Measurements from ENCODE around the gene CFAP46. TPM values are rescaled to one million over a fixed set of nuclear protein-coding genes. Genes with fewer than 3 reads are reported as not detected.

CFAP46 gene
- total and polyA plus RNA-seq, 4 donors: 0.33 to 0.59 (median 0.42) TPM

DNA sequence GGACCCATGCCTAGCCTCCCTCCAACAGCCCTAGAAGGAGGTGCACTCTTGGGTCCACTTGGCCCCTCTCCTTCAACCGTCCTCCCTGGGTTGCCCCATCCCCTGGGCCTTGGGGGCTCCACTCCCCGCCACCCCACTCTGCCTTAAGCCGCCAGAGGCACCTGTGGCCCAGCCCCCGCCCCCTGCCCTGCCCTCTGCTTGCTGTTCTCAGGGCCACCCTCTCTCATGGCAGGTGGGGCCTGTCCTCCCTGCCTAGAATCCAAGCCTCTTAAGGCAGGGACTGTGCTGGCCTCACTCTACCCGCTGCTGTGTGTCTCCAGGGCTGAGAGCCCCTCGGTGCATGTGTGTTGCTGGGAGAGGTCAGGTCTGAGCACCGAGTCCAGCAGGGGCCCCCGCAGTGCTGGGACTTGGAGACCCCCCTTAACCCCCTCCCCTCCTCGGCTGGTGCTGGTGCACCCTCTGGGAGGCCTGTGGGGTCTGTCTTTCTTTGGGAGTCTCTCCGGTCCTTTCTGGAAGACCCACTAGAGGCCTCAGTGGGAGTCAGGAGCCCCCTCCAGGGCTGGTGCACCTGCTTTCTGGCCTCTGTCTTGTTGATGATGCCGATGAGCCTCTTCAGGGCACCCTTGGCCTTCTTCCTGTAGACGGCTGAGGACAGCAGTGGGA lies 43.8 kb downstream of the CFAP46 start:
- Histone ChIP-seq H3K36me3 (ENCODE audit: control insufficient read depth in 4 of 4, insufficient read depth in 3 of 4, low read depth in 1 of 4, low read length in 3 of 4) (no peaks in the 10 kb centered on the region), H3K27ac (ENCODE audit: low read depth in 1 of 2, low read length in 2 of 2) (no peak overlapping the region), H3K9me3 (ENCODE audit: control insufficient read depth in 4 of 4, low read length in 3 of 4) (no peaks in the 10 kb centered on the region), H3K4me3 (ENCODE audit: low read depth in 1 of 3, low read length in 3 of 3) (no peak overlapping the region), H3K4me1 (ENCODE audit: control insufficient read depth in 4 of 4, insufficient read depth in 4 of 4, low read length in 3 of 4) (no peaks in the 10 kb centered on the region), H3K9ac (ENCODE audit: low read depth in 1 of 2, low read length in 2 of 2) (no peak overlapping the region), H3K27me3 (ENCODE audit: control insufficient read depth in 4 of 4, insufficient read depth in 4 of 4, low read length in 3 of 4) (no peaks in the 10 kb centered on the region)
- DNase-seq (ENCODE audit: low spot score): no peak
- 89% methylated on average over 12 of the region's 12 CpGs for WGBS
- TF ChIP-seq HNF4A (conservative IDR thresholded peaks at IDR 0.05): no peak
- TF ChIP-seq FOXA2 (IDR thresholded peaks at IDR 0.05): no peak
- no peak for TF ChIP-seq TAF1 (conservative IDR thresholded peaks at IDR 0.05)
- TF ChIP-seq, protein P1, sequence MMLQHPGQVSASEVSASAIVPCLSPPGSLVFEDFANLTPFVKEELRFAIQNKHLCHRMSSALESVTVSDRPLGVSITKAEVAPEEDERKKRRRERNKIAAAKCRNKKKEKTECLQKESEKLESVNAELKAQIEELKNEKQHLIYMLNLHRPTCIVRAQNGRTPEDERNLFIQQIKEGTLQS (IDR thresholded peaks at IDR 0.05): no peak
- no peak for TF ChIP-seq JUND (IDR thresholded peaks at IDR 0.05)
- TF ChIP-seq, protein P2, sequence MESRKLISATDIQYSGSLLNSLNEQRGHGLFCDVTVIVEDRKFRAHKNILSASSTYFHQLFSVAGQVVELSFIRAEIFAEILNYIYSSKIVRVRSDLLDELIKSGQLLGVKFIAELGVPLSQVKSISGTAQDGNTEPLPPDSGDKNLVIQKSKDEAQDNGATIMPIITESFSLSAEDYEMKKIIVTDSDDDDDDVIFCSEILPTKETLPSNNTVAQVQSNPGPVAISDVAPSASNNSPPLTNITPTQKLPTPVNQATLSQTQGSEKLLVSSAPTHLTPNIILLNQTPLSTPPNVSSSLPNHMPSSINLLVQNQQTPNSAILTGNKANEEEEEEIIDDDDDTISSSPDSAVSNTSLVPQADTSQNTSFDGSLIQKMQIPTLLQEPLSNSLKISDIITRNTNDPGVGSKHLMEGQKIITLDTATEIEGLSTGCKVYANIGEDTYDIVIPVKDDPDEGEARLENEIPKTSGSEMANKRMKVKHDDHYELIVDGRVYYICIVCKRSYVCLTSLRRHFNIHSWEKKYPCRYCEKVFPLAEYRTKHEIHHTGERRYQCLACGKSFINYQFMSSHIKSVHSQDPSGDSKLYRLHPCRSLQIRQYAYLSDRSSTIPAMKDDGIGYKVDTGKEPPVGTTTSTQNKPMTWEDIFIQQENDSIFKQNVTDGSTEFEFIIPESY (IDR thresholded peaks at IDR 0.05): no peak
- TF ChIP-seq, protein P3, sequence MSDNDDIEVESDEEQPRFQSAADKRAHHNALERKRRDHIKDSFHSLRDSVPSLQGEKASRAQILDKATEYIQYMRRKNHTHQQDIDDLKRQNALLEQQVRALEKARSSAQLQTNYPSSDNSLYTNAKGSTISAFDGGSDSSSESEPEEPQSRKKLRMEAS (IDR thresholded peaks at IDR 0.05): no peak
- no peak for TF ChIP-seq YY1 (IDR thresholded peaks at IDR 0.05)
- TF ChIP-seq GABPA (IDR thresholded peaks at IDR 0.05 in 1 of 2, conservative IDR thresholded peaks at IDR 0.05 in 1 of 2): no peak
- no peak for TF ChIP-seq SP1 (IDR thresholded peaks at IDR 0.05)
- TF ChIP-seq EGR1 (IDR thresholded peaks at IDR 0.05; ENCODE audit: low read depth in 2 of 2): no peak
- TF ChIP-seq RXRA (IDR thresholded peaks at IDR 0.05): no peak
- no peak for TF ChIP-seq FOXA1 (IDR thresholded peaks at IDR 0.05)

DNA sequence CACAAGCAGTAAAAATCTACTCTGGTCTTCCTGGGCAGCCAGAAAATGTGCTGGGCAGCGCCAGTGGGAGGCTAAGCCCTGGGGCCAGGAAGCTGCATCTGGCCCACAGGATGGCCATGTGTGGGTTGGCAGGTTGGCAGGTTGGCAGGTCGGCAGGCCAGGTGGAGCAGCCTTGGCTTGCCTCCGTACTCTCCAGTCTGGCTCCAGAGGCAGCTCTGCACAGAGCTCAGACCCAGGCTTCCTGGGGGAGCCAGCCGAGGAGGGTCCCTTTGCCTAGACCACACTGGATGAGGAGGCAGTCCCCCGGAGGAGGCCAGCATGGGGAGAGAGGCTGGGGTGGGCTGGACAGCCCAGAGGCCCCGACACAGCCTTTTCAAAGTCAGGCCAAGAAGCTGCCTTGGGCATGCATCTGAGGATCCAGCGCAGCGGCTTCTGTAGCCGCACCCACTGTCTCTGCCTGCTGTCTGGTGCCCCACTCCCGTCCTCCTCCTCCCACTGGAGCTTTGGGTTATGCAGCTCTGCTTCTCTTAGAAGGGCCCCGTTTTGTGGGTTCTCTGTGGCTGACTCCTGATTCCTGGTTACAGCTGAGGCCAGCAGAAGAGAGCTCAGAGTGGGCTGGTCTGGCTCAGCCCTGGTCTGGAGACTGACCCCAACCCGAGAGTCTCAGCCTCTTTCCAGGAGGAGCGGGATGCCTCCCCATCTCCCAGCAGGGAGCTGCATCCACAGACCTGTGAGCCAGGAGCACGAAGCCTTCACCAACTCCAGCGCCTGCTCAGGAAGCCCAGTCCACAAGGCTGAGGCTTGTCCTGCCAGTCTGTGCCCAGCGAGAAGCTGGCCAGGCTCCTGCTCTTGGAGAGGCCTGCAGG lies 44.6 kb downstream of the CFAP46 start:
- no peaks in the 10 kb centered on the region for H3K4me1 ChIP-seq (ENCODE audit: control insufficient read depth in 4 of 4, insufficient read depth in 4 of 4, low read length in 3 of 4)
- H3K9me3 ChIP-seq (ENCODE audit: control insufficient read depth in 4 of 4, low read length in 3 of 4): no peaks in the 10 kb centered on the region
- no peak for DNase-seq (ENCODE audit: low spot score)
- no peak overlapping the region for H3K9ac ChIP-seq (ENCODE audit: low read depth in 1 of 2, low read length in 2 of 2)
- no peaks in the 10 kb centered on the region for H3K27me3 ChIP-seq (ENCODE audit: control insufficient read depth in 4 of 4, insufficient read depth in 4 of 4, low read length in 3 of 4)
- TF ChIP-seq RXRA (IDR thresholded peaks at IDR 0.05) (no peak), FOXA2 (IDR thresholded peaks at IDR 0.05) (no peak), TAF1 (conservative IDR thresholded peaks at IDR 0.05) (no peak), JUND (IDR thresholded peaks at IDR 0.05) (no peak), RAD21 (IDR thresholded peaks at IDR 0.05) (no peak), EGR1 (IDR thresholded peaks at IDR 0.05; ENCODE audit: low read depth in 2 of 2) (no peak), FOXA1 (IDR thresholded peaks at IDR 0.05) (no peak), GABPA (IDR thresholded peaks at IDR 0.05 in 1 of 2, conservative IDR thresholded peaks at IDR 0.05 in 1 of 2) (no peak), SP1 (IDR thresholded peaks at IDR 0.05) (no peak), YY1 (IDR thresholded peaks at IDR 0.05) (no peak), HNF4A (conservative IDR thresholded peaks at IDR 0.05) (no peak), HNF4G (IDR thresholded peaks at IDR 0.05) (no peak)
- TF ChIP-seq, protein P2 (IDR thresholded peaks at IDR 0.05): no peak
- TF ChIP-seq, protein P4, sequence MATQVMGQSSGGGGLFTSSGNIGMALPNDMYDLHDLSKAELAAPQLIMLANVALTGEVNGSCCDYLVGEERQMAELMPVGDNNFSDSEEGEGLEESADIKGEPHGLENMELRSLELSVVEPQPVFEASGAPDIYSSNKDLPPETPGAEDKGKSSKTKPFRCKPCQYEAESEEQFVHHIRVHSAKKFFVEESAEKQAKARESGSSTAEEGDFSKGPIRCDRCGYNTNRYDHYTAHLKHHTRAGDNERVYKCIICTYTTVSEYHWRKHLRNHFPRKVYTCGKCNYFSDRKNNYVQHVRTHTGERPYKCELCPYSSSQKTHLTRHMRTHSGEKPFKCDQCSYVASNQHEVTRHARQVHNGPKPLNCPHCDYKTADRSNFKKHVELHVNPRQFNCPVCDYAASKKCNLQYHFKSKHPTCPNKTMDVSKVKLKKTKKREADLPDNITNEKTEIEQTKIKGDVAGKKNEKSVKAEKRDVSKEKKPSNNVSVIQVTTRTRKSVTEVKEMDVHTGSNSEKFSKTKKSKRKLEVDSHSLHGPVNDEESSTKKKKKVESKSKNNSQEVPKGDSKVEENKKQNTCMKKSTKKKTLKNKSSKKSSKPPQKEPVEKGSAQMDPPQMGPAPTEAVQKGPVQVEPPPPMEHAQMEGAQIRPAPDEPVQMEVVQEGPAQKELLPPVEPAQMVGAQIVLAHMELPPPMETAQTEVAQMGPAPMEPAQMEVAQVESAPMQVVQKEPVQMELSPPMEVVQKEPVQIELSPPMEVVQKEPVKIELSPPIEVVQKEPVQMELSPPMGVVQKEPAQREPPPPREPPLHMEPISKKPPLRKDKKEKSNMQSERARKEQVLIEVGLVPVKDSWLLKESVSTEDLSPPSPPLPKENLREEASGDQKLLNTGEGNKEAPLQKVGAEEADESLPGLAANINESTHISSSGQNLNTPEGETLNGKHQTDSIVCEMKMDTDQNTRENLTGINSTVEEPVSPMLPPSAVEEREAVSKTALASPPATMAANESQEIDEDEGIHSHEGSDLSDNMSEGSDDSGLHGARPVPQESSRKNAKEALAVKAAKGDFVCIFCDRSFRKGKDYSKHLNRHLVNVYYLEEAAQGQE (IDR thresholded peaks at IDR 0.05): no peak
- TF ChIP-seq, protein P3 (IDR thresholded peaks at IDR 0.05): no peak
- TF ChIP-seq, protein P5, sequence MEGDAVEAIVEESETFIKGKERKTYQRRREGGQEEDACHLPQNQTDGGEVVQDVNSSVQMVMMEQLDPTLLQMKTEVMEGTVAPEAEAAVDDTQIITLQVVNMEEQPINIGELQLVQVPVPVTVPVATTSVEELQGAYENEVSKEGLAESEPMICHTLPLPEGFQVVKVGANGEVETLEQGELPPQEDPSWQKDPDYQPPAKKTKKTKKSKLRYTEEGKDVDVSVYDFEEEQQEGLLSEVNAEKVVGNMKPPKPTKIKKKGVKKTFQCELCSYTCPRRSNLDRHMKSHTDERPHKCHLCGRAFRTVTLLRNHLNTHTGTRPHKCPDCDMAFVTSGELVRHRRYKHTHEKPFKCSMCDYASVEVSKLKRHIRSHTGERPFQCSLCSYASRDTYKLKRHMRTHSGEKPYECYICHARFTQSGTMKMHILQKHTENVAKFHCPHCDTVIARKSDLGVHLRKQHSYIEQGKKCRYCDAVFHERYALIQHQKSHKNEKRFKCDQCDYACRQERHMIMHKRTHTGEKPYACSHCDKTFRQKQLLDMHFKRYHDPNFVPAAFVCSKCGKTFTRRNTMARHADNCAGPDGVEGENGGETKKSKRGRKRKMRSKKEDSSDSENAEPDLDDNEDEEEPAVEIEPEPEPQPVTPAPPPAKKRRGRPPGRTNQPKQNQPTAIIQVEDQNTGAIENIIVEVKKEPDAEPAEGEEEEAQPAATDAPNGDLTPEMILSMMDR (IDR thresholded peaks at IDR 0.05; ENCODE audit: low read depth, low read length, missing input control): no peak
- TF ChIP-seq, protein P1 (IDR thresholded peaks at IDR 0.05): no peak
- WGBS: 82% methylated on average over 16 of the region's 16 CpGs
- no peaks in the 10 kb centered on the region for H3K36me3 ChIP-seq (ENCODE audit: control insufficient read depth in 4 of 4, insufficient read depth in 3 of 4, low read depth in 1 of 4, low read length in 3 of 4)
- no peak overlapping the region for H3K4me3 ChIP-seq (ENCODE audit: low read depth in 1 of 3, low read length in 3 of 3)
- no peak overlapping the region for H3K27ac ChIP-seq (ENCODE audit: low read depth in 1 of 2, low read length in 2 of 2)

Data from liver (tissue), 9 donors.